H1 (cell line): ENCODE data around the gene MPPED1. TPM values are rescaled to one million over a fixed set of nuclear protein-coding genes. Genes with fewer than 3 reads are reported as not detected.

Source experiments
- CTCF ChIA-PET: fragments of 300-600 bp; sonication (Branson Sonifier 250); formaldehyde crosslinking; loops from one replicate; lab custom pipeline; 2021; ENCODE audit not compliant: partially characterized antibody; lab: Charles Lee
- POLR2A ChIA-PET: fragments of 300-600 bp; sonication (Branson Sonifier 250); formaldehyde crosslinking; loops from one replicate; lab custom pipeline; 2021; ENCODE audit warnings: inconsistent platforms; ENCODE audit not compliant: partially characterized antibody; lab: Charles Lee
- DNase-seq, 2 experiments: peaks; one replicate each; pipeline versions ENCODE4 v3.0.0 to v3.0.0-alpha.2; 2010 to 2022; ENCODE audit warnings: low spot score in 2 of 2, low read depth in 1 of 2, mixed read lengths in 1 of 2
- FAIRE-seq: peaks from 2 replicates; lab custom pipeline; 2011; peaks lifted over from hg19 to GRCh38; lab: Jason Lieb, UNC
- H2AFZ ChIP-seq: 2 replicates; pipeline ENCODE4 v1.8.1; 2012; ENCODE audit warnings: low read length, inconsistent platforms
- H2AK5ac ChIP-seq: 2 replicates; pipeline ENCODE4 v1.6.1; 2013; ENCODE audit warnings: low read depth, low read length
- H2BK120ac ChIP-seq: replicated peaks from 2 replicates; pipeline ENCODE3; 2013; ENCODE audit warnings: low read depth, low read length, inconsistent platforms
- H2BK12ac ChIP-seq: 2 replicates; pipeline ENCODE4 v1.6.1; 2013; ENCODE audit warnings: low read depth, low read length
- H2BK15ac ChIP-seq: 2 replicates; pipeline ENCODE4 v1.6.1; 2013; ENCODE audit warnings: low read length
- H2BK20ac ChIP-seq: 2 replicates; pipeline ENCODE4 v1.6.1; 2013; ENCODE audit warnings: low read length
- H2BK5ac ChIP-seq: 2 replicates; pipeline ENCODE4 v1.6.1; 2013; ENCODE audit warnings: low read depth, low read length
- H3K14ac ChIP-seq: 2 replicates; pipeline ENCODE4 v1.6.1; 2013; ENCODE audit warnings: inconsistent platforms; ENCODE audit not compliant: insufficient read length
- H3K18ac ChIP-seq: 2 replicates; pipeline ENCODE4 v1.6.1; 2013; ENCODE audit warnings: low read length; ENCODE audit errors: extremely low read depth
- H3K23ac ChIP-seq: 2 replicates; pipeline ENCODE4 v1.6.1; 2013; ENCODE audit warnings: inconsistent platforms; ENCODE audit not compliant: insufficient read length
- H3K23me2 ChIP-seq: 2 replicates; pipeline ENCODE4 v1.6.1; 2013; ENCODE audit warnings: low read depth, low read length
- H3K27ac ChIP-seq: 2 replicates; pipeline ENCODE4 v1.6.1; 2011; ENCODE audit warnings: low read depth, low read length, inconsistent platforms
- H3K27me3 ChIP-seq, 4 experiments: replicated peaks in 1 of 4; 1 replicate in 1 of 4; 2 replicates in 3 of 4; pipeline versions ENCODE4 v1.6.1 to v1.8.1; 2011 to 2013; ENCODE audit warnings: low read length in 3 of 4, mild to moderate bottlenecking in 3 of 4, inconsistent platforms in 2 of 4, mixed read lengths in 2 of 4, moderate library complexity in 1 of 4; ENCODE audit not compliant: control insufficient read depth in 3 of 4, insufficient read depth in 3 of 4; ENCODE audit errors: extremely low read depth in 1 of 4
- H3K36me3 ChIP-seq, 4 experiments: 2 replicates each; pipeline versions ENCODE4 v1.6.1 to v1.8.1; 2011 to 2013; ENCODE audit warnings: mild to moderate bottlenecking in 4 of 4, low read length in 3 of 4, moderate library complexity in 2 of 4, control low read depth in 1 of 4, inconsistent platforms in 1 of 4; ENCODE audit not compliant: insufficient read depth in 4 of 4, control insufficient read depth in 2 of 4
- H3K4ac ChIP-seq: replicated peaks from 2 replicates; pipeline ENCODE3; 2013; ENCODE audit warnings: low read length, low read depth, mixed read lengths, inconsistent platforms; ENCODE audit not compliant: insufficient read length
- H3K4me1 ChIP-seq, 4 experiments: replicated peaks in 1 of 4; 1 replicate in 1 of 4; 2 replicates in 3 of 4; pipeline versions ENCODE4 v1.6.1 to v1.8.1; 2011 to 2013; ENCODE audit warnings: low read length in 3 of 4, inconsistent platforms in 2 of 4, mixed read lengths in 1 of 4; ENCODE audit not compliant: insufficient read depth in 4 of 4, control insufficient read depth in 3 of 4
- H3K4me2 ChIP-seq, 2 experiments: 2 replicates each; pipeline versions ENCODE4 v1.6.1 to v1.8.1; 2011 to 2013; ENCODE audit warnings: low read depth in 2 of 2, low read length in 2 of 2, control low read depth in 1 of 2, inconsistent platforms in 1 of 2, mild to moderate bottlenecking in 1 of 2; ENCODE audit not compliant: insufficient read depth in 1 of 2
- H3K4me3 ChIP-seq, 4 experiments: fragments of 200-600, 300-600 bp in 1 of 4; sonication (generic), shearing (Covaris generic), sonication (Bioruptor Twin) in 1 of 4; 2 replicates each; pipeline versions ENCODE4 v1.5.1 to v1.8.1; 2011 to 2016; ENCODE audit warnings: low read length in 4 of 4, low read depth in 3 of 4, control low read depth in 2 of 4, inconsistent platforms in 2 of 4, mild to moderate bottlenecking in 2 of 4, mixed read lengths in 1 of 4, moderate library complexity in 1 of 4; ENCODE audit not compliant: insufficient read depth in 2 of 4; ENCODE audit errors: extremely low read depth in 1 of 4
- H3K56ac ChIP-seq: replicated peaks from 2 replicates; pipeline ENCODE3; 2013; ENCODE audit warnings: low read depth, mild to moderate bottlenecking, mixed read lengths, low read length, inconsistent platforms; ENCODE audit not compliant: insufficient read length
- H3K79me1 ChIP-seq: 2 replicates; pipeline ENCODE4 v1.6.1; 2013; ENCODE audit warnings: low read depth, low read length, control low read depth
- H3K79me2 ChIP-seq, 2 experiments: 2 replicates each; pipeline versions ENCODE4 v1.6.1 to v1.8.1; 2012 to 2013; ENCODE audit warnings: low read length in 2 of 2, mild to moderate bottlenecking in 2 of 2, inconsistent platforms in 1 of 2; ENCODE audit not compliant: insufficient read depth in 2 of 2, control insufficient read depth in 1 of 2
- H3K9ac ChIP-seq, 4 experiments: replicated peaks in 1 of 4; 1 replicate in 1 of 4; 2 replicates in 3 of 4; pipeline versions ENCODE4 v1.6.1 to v1.8.1; 2011 to 2013; ENCODE audit warnings: low read depth in 3 of 4, low read length in 3 of 4, control low read depth in 2 of 4, mild to moderate bottlenecking in 2 of 4, moderate library complexity in 2 of 4, inconsistent platforms in 1 of 4; ENCODE audit errors: extremely low read depth in 1 of 4
- H3K9me3 ChIP-seq, 2 experiments: 2 replicates each; pipeline versions ENCODE4 v1.6.1 to v1.8.1; 2012 to 2013; ENCODE audit warnings: mild to moderate bottlenecking in 2 of 2, moderate library complexity in 2 of 2, control low read depth in 1 of 2, inconsistent platforms in 1 of 2, low read depth in 1 of 2, low read length in 1 of 2, mixed read lengths in 1 of 2; ENCODE audit not compliant: insufficient read depth in 2 of 2
- H4K20me1 ChIP-seq, 2 experiments: replicated peaks in 1 of 2; 2 replicates each; pipeline versions ENCODE3 to v1.8.1; 2011 to 2013; ENCODE audit warnings: inconsistent platforms in 2 of 2, low read length in 2 of 2, mild to moderate bottlenecking in 1 of 2; ENCODE audit not compliant: insufficient read depth in 2 of 2, control insufficient read depth in 1 of 2
- H4K5ac ChIP-seq: 2 replicates; pipeline ENCODE4 v1.6.1; 2013; ENCODE audit warnings: low read length, low read depth, mixed read lengths, inconsistent platforms; ENCODE audit not compliant: insufficient read length
- H4K8ac ChIP-seq: 2 replicates; pipeline ENCODE4 v1.8.0; 2013; ENCODE audit warnings: mild to moderate bottlenecking, moderate library complexity, low read length, inconsistent platforms; ENCODE audit not compliant: insufficient read depth; ENCODE audit errors: extremely low read depth
- H4K91ac ChIP-seq: replicated peaks from 2 replicates; pipeline ENCODE3; 2013; ENCODE audit warnings: low read length, mixed read lengths, inconsistent platforms; ENCODE audit not compliant: insufficient read length
- ASH2L ChIP-seq: fragments of 200-600, 300-600 bp; sonication (generic); IDR thresholded peaks from one replicate; pipeline ENCODE4 v1.7.1; 2017; ENCODE audit warnings: low read length
- CBX8 ChIP-seq: fragments of 300-800, 300-1000 bp; sonication (generic); IDR thresholded peaks from 2 replicates; pipeline ENCODE4 v1.7.1; 2016; ENCODE audit warnings: low read depth, low read length, borderline replicate concordance
- CEBPB ChIP-seq: IDR thresholded peaks from 2 replicates; pipeline ENCODE4 v1.6.1; 2012; ENCODE audit warnings: low read depth, low read length
- CHD2 ChIP-seq: IDR thresholded peaks from 2 replicates; pipeline ENCODE4 v1.6.1; 2012; ENCODE audit warnings: low read length, improper control_type of control experiment
- JUN ChIP-seq: IDR thresholded peaks from 2 replicates; pipeline ENCODE4 v1.6.1; 2011; ENCODE audit warnings: low read depth, mild to moderate bottlenecking, improper control_type of control experiment, low read length
- KDM1A ChIP-seq: fragments of 200-600, 300-600 bp; sonication (generic); IDR thresholded peaks from 2 replicates; pipeline ENCODE4 v1.7.1; 2016; ENCODE audit warnings: mild to moderate bottlenecking, low read length, borderline replicate concordance
- NRF1 ChIP-seq: IDR thresholded peaks from 2 replicates; pipeline ENCODE4 v1.6.1; 2011; ENCODE audit warnings: mild to moderate bottlenecking, low read depth, low read length, improper control_type of control experiment
- SIRT6 ChIP-seq: IDR thresholded peaks from one replicate; pipeline ENCODE4 v1.7.1; 2012; ENCODE audit warnings: low read length, inconsistent platforms
- SIX5 ChIP-seq: IDR thresholded peaks from 2 replicates; pipeline ENCODE4 v1.6.1; 2011; ENCODE audit warnings: mild to moderate bottlenecking, low read depth, low read length
- SP2 ChIP-seq: IDR thresholded peaks from 2 replicates; pipeline ENCODE4 v1.6.1; 2012; ENCODE audit warnings: mild to moderate bottlenecking, low read length, inconsistent platforms
- TCF12 ChIP-seq: IDR thresholded peaks from 2 replicates; pipeline ENCODE4 v1.6.1; 2011; ENCODE audit warnings: low read depth, mild to moderate bottlenecking, low read length
- ZNF274 ChIP-seq: IDR thresholded peaks from 2 replicates; pipeline ENCODE4 v1.7.0; 2012; ENCODE audit warnings: low read length, borderline replicate concordance; ENCODE audit errors: extremely low read depth
- WGBS, 2 experiments: shearing (Covaris generic) in 1 of 2; methylation state at CpG; one replicate each; pipeline versions ENCODE4 v1.1.6 to v1.1.7; 2013 to 2015; ENCODE audit warnings: low lambda C conversion rate in 2 of 2, mixed read lengths in 2 of 2, inconsistent platforms in 1 of 2, low coverage in 1 of 2, missing lambda C conversion rate in 1 of 2; ENCODE audit not compliant: insufficient replicate concordance in 2 of 2, insufficient coverage in 1 of 2, insufficient read length in 1 of 2; ENCODE audit errors: extremely low coverage in 1 of 2, missing lambda C conversion rate in 1 of 2; 5-methylcytosine and 5-hydroxymethylcytosine counted together
- polyA plus RNA-seq, 7 experiments: library from polyadenylated mRNA; depleted of rRNA in 3 of 7; stranded (reverse) in 5 of 7; unstranded in 2 of 7; fragments of >200 nt in 5 of 7; fragments of 200-250 nt in 2 of 7; gene quantifications; 1 replicate in 5 of 7; 2 replicates in 1 of 7; 4 replicates in 1 of 7; pipeline versions ENCODE4 v1.2.1 to v1.2.3, GENCODE V29; 2011 to 2013; ENCODE audit warnings: missing spikeins in 2 of 7, mixed read lengths in 2 of 7
- total RNA-seq: library from RNA; stranded (reverse); fragmentation: NEBNext Ultra II Directional; extraction: Animal tissue kit (Norgen Biotek cat#: 25700); gene quantifications from 2 replicates; pipeline ENCODE4 v1.2.1, GENCODE V29; 2021

MPPED1 gene
- total and polyA plus RNA-seq, 2 of the 8 experiments (the other 6 are each of a cell fraction or from before 2014, with no cell fraction given), result 0.29 to 0.37 TPM

- POLR2A ChIA-PET, result no interaction called here
- H4K8ac ChIP-seq, result peak overlapping the region; percentile 32
- H2BK15ac ChIP-seq, result no peak overlapping the region
- no peak overlapping the region for H3K4me3 ChIP-seq
- H3K79me1 ChIP-seq, result no peaks in the 10 kb centered on the region
- no peak overlapping the region for H3K18ac ChIP-seq
- no peak overlapping the region for H3K4me2 ChIP-seq
- H3K9ac ChIP-seq, result no peak overlapping the region
- no peak overlapping the region for H2BK20ac ChIP-seq
- no peak overlapping the region for H3K56ac ChIP-seq
- no peak overlapping the region for H4K91ac ChIP-seq
- no peak overlapping the region for H3K27ac ChIP-seq
- CTCF ChIA-PET, result interaction anchor here (0.6 to 2.9 kb wide), 6 partner anchors 11 to 304 kb away, joined by 3 to 14 read pairs (median 6); no protein-coding TSS in a partner anchor
- H3K79me2 ChIP-seq, result no peaks in the 10 kb centered on the region
- no peak overlapping the region for H2BK120ac ChIP-seq
- H2BK5ac ChIP-seq, result no peak overlapping the region
- FAIRE-seq (no peak), DNase-seq (no peak)
- H3K36me3 ChIP-seq, result no peaks in the 10 kb centered on the region
- H2BK12ac ChIP-seq, result no peak overlapping the region
- H3K4me1 ChIP-seq, result peaks cover 0 to 3% (median 0%) of the 10 kb centered on the region in 4 experiments; a peak in 2 of 7 replicates
- WGBS, 2 experiments, result 89% methylated on average over 22 of the region's 22 CpGs; no CpG with 5 or more reads in 1 of the 2 experiments
- no peak overlapping the region for H2AFZ ChIP-seq
- H3K27me3 ChIP-seq, result no peaks in the 10 kb centered on the region
- H2AK5ac ChIP-seq, result no peak overlapping the region
- no peak overlapping the region for H3K23ac ChIP-seq
- H3K9me3 ChIP-seq, result no peaks in the 10 kb centered on the region
- no peak overlapping the region for H4K5ac ChIP-seq
- H3K23me2 ChIP-seq, result no peaks in the 10 kb centered on the region
- no peak overlapping the region for H3K4ac ChIP-seq
- peaks cover 0 to 2% of the 10 kb centered on the region in 2 experiments for H4K20me1 ChIP-seq
- H3K14ac ChIP-seq, result no peak overlapping the region
- TF ChIP-seq JUN, result no peak
- TF ChIP-seq KDM1A, result no peak
- TF ChIP-seq TCF12, result no peak
- TF ChIP-seq ASH2L, result no peak
- no peak for TF ChIP-seq SIX5
- no peak for TF ChIP-seq ZNF274
- TF ChIP-seq SIRT6, result no peak
- TF ChIP-seq CEBPB, result no peak
- no peak for TF ChIP-seq SP2
- TF ChIP-seq CHD2, result no peak
- TF ChIP-seq NRF1, result no peak
- TF ChIP-seq CBX8, result no peak
Observed at GRCh38 chr22:43425976-43426785, 14.4 kb downstream of the MPPED1 start.
